ENCODE measurements around the gene CD8B. TPM values are rescaled to one million over a fixed set of nuclear protein-coding genes. Genes with fewer than 3 reads are reported as not detected.
"Not testable (repeated sequence)": the region's sequence is repeated elsewhere in the genome, so short reads cannot be mapped to it uniquely, and the experiment has no call there.

The CD8B gene
- total RNA-seq, 4 donors from 2014 or later, result 3.1 TPM; not detected in 3

- H3K4me3 ChIP-seq; H3K4me1 ChIP-seq; H3K27ac ChIP-seq; H3K9me3 ChIP-seq; H3K36me3 ChIP-seq; H3K27me3 ChIP-seq; DNase-seq (ENCODE audit: low spot score in 2 of 2): not testable (repeated sequence)
- WGBS, 2 donors, result 32 to 43% methylated on average over 6 of the region's 6 CpGs
Measured at GRCh38 chr2:86855981-86856380, 5.7 kb downstream of the CD8B start.

GRCh38 chr2:86851581-86851980 lies 10.1 kb downstream of the CD8B start:
- WGBS, 2 donors, result 46 to 66% methylated on average over 4 of the region's 4 CpGs
- not testable (repeated sequence) for H3K4me1 ChIP-seq; H3K4me3 ChIP-seq; H3K9me3 ChIP-seq; H3K27ac ChIP-seq; DNase-seq (ENCODE audit: low spot score in 2 of 2); H3K36me3 ChIP-seq; H3K27me3 ChIP-seq

GRCh38 chr2:86842607-86843234 lies 19.0 kb downstream of the CD8B start:
- not testable (repeated sequence) for H3K36me3 ChIP-seq; H3K4me1 ChIP-seq; H3K27ac ChIP-seq; DNase-seq (ENCODE audit: low spot score in 2 of 2); H3K27me3 ChIP-seq; H3K9me3 ChIP-seq; H3K4me3 ChIP-seq
- 77 to 89% methylated on average over 5 to 6 of the region's 6 CpGs for WGBS, 2 donors

GRCh38 chr2:86841330-86841729 lies 20.4 kb downstream of the CD8B start:
- H3K36me3 ChIP-seq; H3K9me3 ChIP-seq; H3K4me3 ChIP-seq; H3K27me3 ChIP-seq; H3K4me1 ChIP-seq; DNase-seq (ENCODE audit: low spot score in 2 of 2); H3K27ac ChIP-seq: not testable (repeated sequence)
- WGBS, 2 donors, result 82 to 83% methylated on average over 3 to 7 of the region's 8 CpGs

- H3K36me3 ChIP-seq; H3K4me1 ChIP-seq; H3K9me3 ChIP-seq; H3K4me3 ChIP-seq; DNase-seq (ENCODE audit: low spot score in 2 of 2); H3K27ac ChIP-seq; H3K27me3 ChIP-seq: not testable (repeated sequence)
- 66 to 85% methylated on average over 6 to 8 of the region's 11 CpGs for WGBS, 2 donors
Measured at GRCh38 chr2:86839871-86840548, 21.7 kb downstream of the CD8B start.

- not testable (repeated sequence) for H3K27ac ChIP-seq; H3K4me3 ChIP-seq; H3K9me3 ChIP-seq; H3K4me1 ChIP-seq; H3K36me3 ChIP-seq; H3K27me3 ChIP-seq; DNase-seq (ENCODE audit: low spot score in 2 of 2)
- WGBS, 2 donors, result 93 to 98% methylated on average over 3 to 7 of the region's 7 CpGs
Measured at GRCh38 chr2:86839455-86839854, 22.2 kb downstream of the CD8B start.

GRCh38 chr2:86837714-86838113 lies 24.0 kb downstream of the CD8B start:
- H3K27ac ChIP-seq; H3K9me3 ChIP-seq; H3K36me3 ChIP-seq; H3K4me3 ChIP-seq; DNase-seq (ENCODE audit: low spot score in 2 of 2); H3K27me3 ChIP-seq; H3K4me1 ChIP-seq: not testable (repeated sequence)
- 45 to 60% methylated on average over 5 to 7 of the region's 7 CpGs for WGBS, 2 donors

GRCh38 chr2:86836915-86837695 lies 24.6 kb downstream of the CD8B start:
- not testable (repeated sequence) for H3K36me3 ChIP-seq, H3K9me3 ChIP-seq, H3K4me1 ChIP-seq, H3K27me3 ChIP-seq
- Histone ChIP-seq H3K4me3 (peak overlapping the region in 1 of 4 donors; percentile 6), H3K27ac (peak overlapping the region in 2 of 4 donors; percentile 45 to 51)
- peak in 1 of 2 donors; percentile 48 for TF ChIP-seq EP300 (IDR thresholded peaks at IDR 0.05)
- DNase-seq (ENCODE audit: low spot score in 2 of 2), result peak; percentile 43 to 83
- WGBS, 2 donors, result 41% methylated on average over 9 to 10 of the region's 19 CpGs

GRCh38 chr2:86835548-86835889 lies 26.2 kb downstream of the CD8B start:
- not testable (repeated sequence) for DNase-seq (ENCODE audit: low spot score in 2 of 2); H3K4me3 ChIP-seq; H3K9me3 ChIP-seq; H3K36me3 ChIP-seq; H3K4me1 ChIP-seq; H3K27me3 ChIP-seq; H3K27ac ChIP-seq
- WGBS, 2 donors, result 63% methylated on average over 4 of the region's 4 CpGs; no CpG with 5 or more reads in 1 of the 2 donors

Data from tibial nerve (tissue), 4 donors.